ENCODE data around the gene TRIO.

TRIO gene

DNA sequence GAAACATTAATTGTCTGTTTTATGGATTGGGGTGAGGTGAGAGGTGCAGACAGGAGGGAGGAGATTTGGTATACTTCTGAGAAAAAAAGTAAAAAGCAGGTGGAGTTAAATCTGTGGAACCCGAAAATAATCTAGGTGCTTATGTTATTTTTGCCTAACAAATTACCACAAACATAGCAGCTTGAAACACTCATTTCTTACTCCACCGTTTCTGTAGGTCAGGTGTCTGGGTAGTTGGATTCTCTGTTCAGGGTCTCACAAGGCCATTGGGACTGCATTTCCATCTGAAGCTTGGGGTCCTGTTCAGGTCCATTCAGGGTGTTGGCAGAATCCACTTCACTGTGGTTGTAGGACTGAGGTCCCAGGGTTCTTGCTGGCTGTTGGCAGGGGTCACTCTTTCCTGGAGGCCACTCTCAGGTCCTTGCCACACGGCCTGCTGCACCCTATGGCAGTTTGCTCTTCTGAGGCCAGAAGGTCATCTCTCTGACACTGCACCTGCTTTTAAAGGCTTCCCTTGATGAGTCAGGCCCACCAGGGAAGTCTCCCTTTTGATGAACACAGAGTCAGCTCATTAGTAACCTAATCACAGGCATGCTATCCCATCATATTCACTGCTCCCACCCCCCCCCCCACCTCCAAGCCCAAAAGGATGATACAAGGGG lies 82.2 kb downstream of the TRIO start:
- no peak for DNase-seq (ENCODE audit: low read depth, low spot score)

DNA sequence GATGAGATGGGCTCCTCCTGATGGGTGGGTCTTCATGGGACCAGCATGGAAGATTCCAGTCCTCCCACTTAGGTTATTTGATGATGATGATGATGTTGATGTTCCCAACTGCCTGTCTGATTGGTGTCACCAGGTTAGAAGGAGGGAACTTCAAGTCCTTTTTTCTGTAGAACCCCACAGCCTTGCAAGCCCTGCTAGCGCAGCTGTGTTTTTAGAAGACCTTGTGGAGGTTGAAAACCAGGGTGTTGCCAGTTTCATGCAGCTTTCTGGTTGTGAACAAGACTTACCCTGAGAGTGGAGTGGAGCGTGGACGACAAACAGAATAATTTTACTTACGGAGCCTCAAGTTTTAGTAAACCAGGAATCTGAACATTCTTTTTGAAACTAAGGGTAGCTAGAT lies 83.0 kb downstream of the TRIO start:
- DNase-seq (ENCODE audit: low read depth, low spot score) = no peak

DNA sequence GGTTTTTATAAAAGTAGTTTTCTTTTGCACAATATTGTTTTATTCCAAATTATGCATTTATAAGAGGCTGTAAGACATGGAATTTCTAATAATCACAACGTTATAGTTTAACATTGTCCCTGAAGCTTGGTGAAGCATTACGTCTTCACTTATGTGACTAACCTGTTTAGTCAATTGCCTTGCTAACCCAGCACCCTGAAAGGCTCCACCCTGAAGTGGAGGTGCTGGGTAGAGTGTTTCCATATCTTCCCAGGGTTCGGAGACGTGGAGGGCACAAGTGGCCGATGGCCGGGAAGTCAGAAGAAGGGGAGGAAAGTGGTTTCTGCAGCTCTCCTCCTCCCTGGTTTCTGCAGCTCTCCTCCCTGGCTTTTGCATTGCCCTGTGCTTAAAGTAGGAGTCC lies 83.4 kb downstream of the TRIO start:
- no peak for DNase-seq (ENCODE audit: low read depth, low spot score)

DNA sequence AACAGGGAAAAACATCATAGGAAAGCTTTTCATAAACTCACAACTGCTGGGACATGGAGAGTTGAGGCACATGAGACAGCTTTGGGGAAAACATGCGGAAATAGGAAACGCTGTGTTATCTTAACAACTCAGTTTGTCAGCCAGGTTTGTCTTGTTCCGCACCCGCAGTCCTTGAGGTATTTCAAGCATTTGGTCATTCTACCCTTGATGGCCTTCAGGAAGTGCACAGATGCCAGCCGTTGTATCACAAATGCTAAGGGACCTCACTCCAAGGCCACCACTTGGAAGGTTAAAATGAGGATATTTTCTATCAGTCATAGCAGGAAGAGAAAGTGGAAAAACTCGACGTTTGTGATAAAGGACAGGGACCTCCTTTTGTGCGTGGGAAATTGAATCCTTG lies 83.8 kb downstream of the TRIO start:
- no peak for DNase-seq (ENCODE audit: low read depth, low spot score)

DNA sequence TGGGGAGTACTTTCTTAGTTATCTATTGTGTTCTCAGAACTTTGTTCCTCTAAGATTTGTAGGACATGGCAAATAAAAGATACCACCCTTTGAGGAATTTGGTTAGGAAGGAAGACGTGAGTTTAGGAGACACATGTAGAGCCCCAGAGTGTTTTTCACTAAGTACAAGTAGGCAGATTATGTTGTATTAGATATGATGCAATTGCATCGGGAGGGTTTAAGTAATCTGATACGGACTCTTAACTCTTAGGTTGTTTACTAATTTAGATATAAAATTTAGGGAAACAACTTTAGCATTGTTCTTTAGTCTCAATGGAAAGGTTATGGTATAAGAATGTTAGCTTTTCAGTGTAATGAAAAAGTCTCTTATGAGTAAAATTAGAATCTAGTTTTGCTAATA lies 84.4 kb downstream of the TRIO start:
- no peak for DNase-seq (ENCODE audit: low read depth, low spot score)

DNA sequence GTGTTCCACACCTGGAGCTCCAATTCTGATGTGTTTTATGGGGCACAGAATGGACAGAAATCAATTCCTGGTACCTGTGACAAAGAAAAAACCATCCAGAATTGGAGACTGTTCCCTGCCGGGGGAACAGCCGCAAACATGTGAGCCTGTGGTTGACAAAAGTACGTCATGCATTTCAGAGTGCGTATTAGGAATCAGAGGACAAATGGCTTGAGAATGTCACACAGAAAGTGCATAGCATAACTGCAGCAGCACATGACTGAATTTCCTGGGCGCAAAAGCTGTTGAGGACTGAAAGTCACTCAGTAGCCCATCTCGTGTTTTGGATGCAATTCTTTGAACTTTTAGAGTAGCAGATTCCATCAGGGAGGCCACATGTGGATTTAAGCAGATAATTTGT lies 85.1 kb downstream of the TRIO start:
- no peak for DNase-seq (ENCODE audit: low read depth, low spot score)

DNA sequence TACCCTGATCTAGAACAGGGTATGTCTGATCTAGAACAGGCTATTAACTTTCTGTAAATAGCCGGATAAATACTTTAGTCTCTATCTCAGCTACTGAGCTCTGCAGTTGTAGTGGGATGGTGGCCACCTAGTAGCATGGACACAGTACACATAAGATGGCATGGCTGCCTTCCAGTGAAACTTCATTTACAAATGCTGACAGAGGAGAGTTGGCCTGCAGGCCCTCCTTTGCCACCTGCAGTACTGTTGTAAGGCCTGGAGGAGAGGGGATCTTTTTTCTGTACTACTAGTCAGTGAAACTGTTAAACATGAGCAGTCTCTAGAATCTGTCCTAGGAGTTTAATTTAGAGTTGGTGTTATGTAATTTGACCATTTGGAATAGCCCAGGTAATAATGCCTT lies 86.0 kb downstream of the TRIO start:
- no peak for DNase-seq (ENCODE audit: low read depth, low spot score)

DNA sequence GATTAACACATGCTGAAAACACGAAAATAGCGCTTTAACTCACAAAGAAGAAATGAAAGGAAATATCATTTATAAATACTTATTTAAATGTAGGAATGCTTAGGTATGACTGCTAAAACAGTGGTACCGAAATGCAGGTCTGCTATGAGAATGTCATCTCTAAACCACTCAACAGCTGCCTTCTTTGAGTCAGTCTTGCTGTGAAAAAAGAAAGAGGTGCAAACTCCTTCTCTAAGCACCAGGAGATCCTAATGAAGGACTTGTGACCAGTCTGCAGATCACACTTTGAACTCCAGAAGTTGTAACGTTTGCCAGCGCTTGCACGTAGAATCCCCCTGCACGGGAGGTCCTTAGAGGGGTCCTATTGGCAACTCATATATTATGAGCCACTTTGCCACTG lies 86.6 kb downstream of the TRIO start:
- DNase-seq (ENCODE audit: low read depth, low spot score) = no peak

DNA sequence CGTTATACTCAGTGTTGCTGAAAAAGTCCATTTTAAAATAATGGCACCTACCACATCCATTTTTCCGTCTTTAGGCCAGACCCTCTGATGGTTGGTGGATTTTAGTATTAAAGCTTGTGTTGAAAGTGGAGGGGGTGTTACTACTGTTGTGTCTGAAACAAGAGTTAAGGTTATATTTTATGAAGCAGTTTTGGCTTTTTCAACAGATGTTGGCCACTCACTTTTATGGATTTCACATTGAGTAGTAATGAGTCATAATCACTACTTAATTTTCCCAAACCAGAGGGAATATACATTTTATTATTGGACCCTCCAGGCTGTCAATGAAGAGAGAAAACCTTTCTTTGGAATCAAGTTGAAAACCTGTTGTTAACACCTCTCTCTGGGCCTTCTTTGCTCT lies 88.0 kb downstream of the TRIO start:
- DNase-seq (ENCODE audit: low read depth, low spot score) = no peak

DNA sequence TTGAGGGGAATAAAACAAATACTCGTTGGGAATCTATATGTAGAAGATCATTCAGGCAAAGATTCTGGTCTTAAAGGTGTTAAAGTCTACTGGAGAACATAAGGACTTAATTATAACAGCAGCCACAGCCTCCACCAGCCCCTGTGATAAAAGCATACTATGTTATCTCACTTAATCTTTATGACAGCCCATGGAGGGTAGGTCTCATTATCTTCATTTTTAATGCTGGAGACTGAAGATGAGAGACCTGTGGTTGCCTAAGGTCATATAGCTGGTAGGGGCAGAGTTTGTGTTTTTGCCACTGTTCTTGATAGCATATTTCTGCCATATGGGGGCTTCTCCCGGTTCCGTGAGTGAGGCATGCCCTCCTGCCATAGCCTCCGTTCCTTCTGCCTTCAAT lies 88.7 kb downstream of the TRIO start:
- no peak for DNase-seq (ENCODE audit: low read depth, low spot score)

DNA sequence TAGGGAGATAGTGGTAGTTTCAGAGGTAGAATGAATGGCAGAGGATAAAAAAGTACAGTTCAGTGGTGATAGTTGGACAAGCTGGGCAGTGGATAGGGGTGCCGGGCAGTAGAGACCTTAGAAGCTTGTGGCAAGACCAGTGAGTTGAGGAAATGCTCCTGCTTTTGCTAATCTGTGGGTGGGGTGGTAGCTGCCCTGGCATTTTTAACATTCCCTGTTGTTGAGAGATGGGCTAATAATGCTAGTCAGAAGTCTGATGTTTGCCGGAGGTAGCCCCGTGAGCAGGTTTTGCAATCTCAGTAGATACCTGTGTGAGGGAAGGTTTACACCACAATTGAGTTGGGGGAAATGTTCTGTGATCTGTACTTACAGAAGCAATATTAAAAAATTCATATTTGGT lies 91.1 kb downstream of the TRIO start:
- no peak for DNase-seq (ENCODE audit: low read depth, low spot score)

DNA sequence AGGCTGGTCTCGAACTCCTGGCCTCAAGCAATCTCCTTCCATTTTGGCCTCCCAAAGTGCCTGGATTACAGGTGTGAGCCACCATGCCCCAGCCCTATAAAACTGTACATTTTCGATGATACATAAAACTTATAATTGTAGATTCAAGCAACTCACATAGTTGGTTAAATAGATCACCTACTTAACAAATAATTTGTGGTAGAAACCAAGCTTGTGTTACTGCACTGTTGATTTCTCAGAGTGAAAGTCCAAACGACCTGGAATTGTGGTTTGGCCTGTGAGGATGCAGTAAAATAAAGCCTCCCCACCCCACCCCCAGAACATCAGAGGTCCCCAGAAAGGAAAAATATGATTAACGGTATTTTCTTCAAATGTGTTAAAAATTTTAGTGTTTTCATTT lies 92.7 kb downstream of the TRIO start:
- no peak for DNase-seq (ENCODE audit: low read depth, low spot score)

DNA sequence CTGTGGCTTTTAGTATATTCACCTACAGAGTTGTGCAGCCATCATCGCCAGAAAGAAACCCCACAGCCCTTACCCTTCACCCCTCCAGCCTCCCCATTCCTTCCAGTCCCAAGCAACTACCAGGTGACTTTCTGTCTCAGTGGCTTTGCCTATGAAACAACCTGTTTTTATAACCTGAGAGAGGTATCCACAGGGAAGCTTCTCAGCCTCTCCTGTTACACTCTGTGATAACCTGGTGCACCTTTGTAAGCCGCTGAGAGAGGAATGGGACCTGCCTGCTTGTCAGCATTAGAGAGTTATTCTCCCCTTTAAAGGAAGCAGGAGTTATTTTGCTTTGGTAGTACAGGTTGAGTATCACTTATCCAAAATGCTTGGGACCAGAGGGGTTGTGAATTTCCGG lies 93.6 kb downstream of the TRIO start:
- DNase-seq (ENCODE audit: low read depth, low spot score) = no peak

DNA sequence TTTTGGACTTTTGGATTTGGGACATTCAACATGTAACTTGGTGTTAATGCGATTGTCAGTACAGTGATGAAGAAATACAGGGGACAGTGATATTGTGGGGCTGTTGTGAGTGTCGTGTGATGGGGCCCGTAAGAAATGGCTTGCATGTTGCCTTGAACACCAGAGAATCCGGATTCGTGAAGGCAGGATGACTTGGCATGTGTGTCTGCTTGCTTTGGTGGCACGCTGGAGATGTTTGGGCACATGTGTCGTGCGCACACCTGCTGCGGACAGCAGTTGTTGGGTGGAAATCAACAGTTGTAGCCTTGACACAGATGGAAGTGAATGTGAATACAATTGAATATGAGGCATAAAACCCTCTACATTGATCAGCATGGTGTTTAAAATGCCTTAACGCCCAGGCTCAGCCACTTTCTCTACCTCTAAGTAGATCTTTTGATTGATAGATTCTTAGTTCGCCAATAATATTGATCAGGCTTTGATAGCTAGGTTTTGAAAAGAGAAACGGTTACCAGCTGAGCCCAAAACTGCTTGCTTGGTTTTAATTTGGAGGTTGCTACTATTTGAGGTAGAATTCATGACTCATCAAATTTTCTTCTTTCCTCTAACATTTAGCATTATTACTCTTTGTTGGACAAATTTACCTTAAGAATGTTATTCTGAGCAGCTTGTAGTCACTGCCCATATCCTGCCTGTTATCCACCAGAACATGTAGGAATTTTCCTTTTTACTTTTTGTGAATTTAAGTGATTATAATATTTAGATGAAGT lies 94.4 kb downstream of the TRIO start:
- no peak for DNase-seq (ENCODE audit: low read depth, low spot score)

DNA sequence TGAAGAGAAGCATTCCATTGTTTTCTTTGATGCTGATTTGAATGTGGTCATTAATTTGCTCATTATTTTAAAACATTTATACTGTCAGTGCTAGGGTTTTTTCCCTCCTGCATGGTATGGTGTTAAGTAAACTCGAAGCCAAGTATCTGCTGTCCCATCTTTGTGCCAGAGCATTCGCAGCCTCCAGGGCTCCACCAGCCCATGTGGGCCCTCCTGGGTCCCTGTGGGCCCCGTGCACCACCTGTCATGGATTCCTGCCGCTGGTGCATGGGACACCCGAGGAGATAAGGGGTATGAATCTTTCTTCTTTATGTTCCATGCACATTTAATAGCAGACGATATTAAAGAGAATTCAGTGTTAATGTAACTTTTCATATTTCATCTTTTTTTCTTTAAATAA lies 95.1 kb downstream of the TRIO start:
- no peak for DNase-seq (ENCODE audit: low read depth, low spot score)

DNA sequence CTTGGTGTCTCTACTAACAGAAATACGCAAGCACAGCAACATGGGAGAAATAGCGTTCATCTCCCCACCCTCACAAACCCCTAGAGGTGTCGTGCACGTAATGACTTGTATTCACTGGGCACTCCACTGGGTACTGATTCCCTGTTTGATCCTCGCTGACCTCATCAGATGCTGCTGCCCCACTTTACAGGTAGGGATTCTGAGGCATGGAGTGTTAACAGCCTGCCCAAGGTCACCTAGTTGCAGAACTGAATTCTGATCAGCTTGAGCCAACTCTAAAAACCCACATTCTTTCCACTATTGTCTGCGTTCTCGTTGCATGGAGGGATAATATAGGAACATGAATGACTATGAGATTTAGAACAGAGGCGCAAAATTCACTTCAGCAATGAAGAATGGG lies 96.3 kb downstream of the TRIO start:
- no peak for DNase-seq (ENCODE audit: low read depth, low spot score)

DNA sequence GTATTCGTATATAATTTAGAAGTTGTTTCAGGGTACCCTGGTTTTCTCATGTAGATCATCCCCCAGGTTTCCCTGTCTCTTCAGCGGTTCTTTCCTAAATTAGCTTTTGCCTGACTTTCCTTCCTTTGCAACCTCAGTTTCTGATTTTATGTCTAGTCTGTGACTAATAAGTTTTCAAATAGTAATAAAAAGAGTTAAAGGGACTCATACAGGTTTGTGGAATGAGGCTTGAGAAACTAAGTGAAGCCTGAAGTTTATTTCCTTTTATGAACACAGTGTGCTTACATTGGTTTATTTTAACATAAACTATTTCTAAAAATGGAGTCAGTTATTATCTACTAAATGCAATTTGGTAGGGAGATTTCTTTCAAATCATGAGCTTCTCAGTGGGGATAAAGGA lies 96.8 kb downstream of the TRIO start:
- no peak for DNase-seq (ENCODE audit: low read depth, low spot score)

DNA sequence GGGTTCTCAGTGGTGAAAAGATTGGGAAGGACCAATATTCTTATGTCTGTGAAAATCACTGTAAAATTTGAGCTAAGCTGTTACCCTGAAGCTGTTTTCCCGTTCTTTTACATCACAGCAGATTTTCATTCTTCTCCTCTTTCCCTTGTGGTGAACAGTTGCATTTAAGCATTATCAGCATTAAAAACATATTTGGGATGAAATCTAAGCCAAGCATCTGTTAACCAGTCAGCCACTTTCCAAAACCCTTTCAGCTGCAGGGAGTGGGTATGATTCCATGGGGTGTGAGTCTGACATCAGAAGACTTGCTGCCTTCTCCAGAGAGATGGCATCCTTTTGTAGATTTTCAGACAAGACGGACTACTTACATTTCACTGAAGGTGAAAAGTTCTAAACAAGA lies 97.2 kb downstream of the TRIO start:
- no peak for DNase-seq (ENCODE audit: low read depth, low spot score)

DNA sequence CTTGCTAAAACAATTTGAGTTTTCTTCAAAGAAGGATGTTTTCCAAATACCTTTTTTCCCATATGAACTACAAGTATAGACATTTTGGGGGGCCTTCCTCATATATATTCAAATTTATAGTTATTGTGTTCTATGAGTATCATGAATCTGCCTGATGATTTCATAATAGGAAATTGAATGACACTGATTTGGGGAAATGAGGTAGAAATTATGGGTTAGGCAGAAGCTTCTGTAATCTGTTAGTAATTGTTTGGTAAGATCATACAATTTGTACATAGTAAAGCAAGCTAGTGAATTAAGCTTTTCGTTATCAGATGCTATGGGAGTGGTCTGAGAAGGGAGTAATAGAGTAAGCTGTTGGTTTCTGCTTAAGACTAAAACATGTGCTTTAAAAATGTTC lies 98.0 kb downstream of the TRIO start:
- no peak for DNase-seq (ENCODE audit: low read depth, low spot score)

DNA sequence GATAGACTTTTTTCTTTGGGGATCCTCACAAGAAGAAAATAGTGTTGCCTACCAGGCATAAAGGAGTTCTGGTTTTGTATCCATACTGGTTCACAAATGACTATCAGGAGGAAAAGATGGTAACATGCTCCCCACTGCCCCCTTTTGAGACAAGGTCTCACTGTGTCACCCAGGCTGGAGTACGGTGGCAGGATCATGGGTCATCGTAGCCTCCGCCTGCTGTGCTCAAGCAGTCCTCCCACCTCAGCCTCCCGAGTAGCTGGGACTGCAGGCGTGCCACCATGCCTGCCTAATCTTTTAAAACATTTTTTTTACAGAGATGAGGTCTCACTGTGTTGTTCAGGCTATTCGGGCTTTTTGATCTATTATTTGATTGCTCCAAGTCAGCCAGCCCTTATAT lies 99.3 kb downstream of the TRIO start:
- DNase-seq (ENCODE audit: low read depth, low spot score) = no peak

DNA sequence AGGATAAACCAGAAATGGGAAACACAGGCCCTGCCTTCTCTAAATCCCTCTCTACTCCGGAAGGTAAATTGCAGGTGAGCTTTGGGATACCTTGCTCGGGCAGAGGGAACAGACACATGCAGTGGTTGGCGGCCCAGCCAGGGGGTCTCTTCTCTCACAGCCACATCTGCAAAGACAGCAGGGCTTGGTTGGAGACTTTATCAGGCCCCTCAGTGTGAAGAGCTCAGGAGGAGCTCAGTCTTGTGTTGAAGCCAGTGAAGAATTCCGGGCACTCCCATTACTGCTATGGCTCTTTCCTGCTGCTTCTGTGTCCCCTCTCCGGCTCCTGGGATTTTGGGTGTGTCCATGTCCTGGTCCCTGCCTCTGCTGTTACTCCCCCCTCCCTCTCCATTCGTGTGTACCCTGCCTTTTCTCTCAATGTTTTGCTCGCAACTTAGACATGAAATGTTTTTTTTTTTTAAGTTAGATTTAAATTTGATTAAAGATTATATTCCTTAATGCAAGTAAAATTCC lies 99.8 kb downstream of the TRIO start:
- no peak for DNase-seq (ENCODE audit: low read depth, low spot score)

DNA sequence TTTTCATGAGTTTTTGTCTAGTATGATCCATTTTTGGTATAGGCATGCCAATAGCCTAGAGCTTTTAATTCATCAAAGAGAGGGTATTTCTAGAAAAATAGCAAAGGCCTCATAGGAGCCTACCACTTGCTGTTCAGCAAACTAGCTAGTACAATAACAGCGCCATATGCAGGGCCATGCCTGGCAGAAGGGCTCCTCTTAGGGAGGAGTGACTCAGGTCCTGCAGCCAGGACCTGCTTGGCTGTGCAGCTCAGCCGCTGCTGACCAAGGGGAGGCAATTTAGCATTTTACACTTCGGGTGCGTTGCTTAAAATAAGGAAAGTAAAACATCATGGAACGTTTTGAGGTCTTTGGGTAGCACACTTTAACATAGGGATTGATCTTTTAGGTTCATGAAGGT lies 100.6 kb downstream of the TRIO start:
- DNase-seq (ENCODE audit: low read depth, low spot score) = no peak

DNA sequence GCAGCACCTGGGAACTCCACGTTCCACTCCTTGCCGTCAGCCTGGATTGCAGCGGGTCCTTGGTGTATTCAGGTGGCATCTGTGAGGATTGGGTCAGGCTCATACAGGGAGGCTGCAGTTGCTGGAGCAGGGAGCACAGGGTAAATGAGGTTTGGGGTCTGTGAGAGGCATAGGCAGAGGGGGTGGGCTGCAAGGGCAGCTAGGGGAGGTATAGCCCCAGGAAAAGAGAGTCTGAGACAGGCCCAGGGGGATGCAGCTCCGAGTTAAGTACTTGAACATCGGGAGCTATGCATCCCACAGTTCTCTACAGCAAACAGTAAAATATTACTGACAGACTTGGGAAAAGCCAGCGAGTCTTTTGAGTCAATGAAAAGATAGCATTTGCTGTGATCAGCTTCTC lies 101.6 kb downstream of the TRIO start:
- no peak for DNase-seq (ENCODE audit: low read depth, low spot score)
